Esophagus mucosa (tissue), 1 donor: ENCODE data around the gene FBP1. TPM values are rescaled to one million over a fixed set of nuclear protein-coding genes. Genes with fewer than 3 reads are reported as not detected.
"Not testable (repeated sequence)": the region's sequence is repeated elsewhere in the genome, so short reads cannot be mapped to it uniquely, and the experiment has no call there.

Experiments
- ATAC-seq: fragments of 200-7000 bp; cut with Tn5 transposase; one replicate; pipeline ENCODE4 v1.9.1; 2020
- total RNA-seq: library from RNA; stranded (reverse); gene quantifications from one replicate; pipeline ENCODE4 v1.2.4, GENCODE V29; 2023
- donor health status: DM: yes; HTN: yes; CAD: no.

FBP1 gene
- total RNA-seq, 1 donor from 2014 or later: 1.2 TPM

DNA sequence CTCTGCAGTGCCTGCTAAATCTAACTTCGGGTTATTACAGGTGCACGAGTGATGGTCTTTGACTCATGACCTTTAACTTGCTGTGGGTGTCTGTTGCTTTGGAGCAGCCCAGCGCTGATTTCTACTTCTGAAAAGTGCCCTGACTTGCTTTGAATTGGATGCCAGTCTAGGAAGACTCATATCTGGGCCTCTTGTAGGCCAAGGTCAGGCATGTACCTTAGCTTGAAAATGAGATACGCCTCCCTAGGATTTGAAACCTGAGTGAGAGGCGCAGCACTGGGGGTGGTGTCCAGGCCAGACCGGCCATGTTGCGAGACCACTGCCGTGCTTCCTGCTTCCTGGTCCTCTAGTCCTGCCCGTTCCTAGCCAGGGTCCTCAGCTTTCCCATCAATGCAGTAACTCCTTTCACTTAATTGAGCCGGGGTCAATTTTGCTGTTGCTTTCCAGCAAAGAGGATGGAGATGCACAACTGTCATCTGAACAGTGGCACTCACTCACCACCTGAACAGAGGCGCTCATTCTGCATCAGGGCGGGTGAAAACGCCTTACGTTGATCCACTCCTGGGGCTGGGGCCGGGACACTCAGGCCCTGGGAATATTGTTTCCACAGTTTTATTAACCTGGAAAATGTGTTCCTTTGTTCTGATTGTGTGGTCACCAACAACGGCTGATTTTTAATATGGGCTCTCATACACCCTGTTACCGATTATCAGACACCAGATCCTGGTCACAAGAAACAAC, 70.2 kb downstream of the FBP1 start:
- ATAC-seq: no peak

DNA sequence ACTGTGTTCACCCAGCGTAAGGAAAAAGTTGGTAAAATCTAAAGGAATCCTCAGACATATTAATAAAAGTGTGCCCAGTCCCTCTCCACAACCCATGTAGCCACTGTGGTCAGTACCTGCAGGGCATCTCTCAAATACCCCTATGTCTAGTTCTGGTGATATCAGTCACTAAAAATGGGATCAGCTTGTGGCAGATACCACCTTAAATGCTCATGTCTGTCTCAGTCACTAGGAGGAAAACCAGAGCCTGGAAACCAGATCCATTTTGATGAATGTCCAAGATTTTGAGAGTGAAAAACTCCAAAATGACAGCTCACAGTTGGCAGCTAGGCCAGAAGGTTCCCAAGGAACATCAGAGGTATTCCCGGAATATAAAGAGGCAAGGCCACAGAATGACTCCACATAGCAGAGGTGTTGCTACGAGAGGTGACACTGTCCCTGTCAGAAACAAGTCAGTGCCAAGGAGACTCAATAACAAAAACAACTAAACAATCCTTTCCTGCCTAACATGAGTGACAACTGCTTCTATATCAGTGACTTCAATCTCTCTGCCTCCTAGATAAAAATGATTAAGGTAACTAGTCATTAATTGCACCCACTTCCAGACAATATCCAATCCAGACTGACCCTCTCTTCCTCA, 70.9 kb downstream of the FBP1 start:
- ATAC-seq: no peak

GRCh38 chr9:94567271-94567670, 72.0 kb downstream of the FBP1 start:
- no peak for ATAC-seq

GRCh38 chr9:94566550-94566949, 72.8 kb downstream of the FBP1 start:
- no peak for ATAC-seq

DNA sequence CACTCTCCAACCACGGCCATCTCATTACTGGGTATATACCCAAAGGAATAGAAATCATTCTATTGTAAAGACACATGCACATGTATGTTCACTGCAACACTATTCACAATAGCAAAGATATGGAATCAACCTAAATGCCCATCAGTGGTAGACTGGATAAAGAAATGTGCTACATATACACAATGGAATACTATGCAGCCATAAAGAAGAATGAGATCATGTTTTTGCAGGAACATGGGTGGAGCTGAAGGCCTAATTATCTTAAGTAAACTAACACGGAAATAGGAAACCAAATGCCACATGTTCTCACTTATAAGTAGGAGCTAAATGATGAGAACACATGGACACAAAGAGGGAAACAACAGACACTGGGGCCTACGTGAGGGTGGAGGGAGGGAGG, 75.0 kb downstream of the FBP1 start:
- not testable (repeated sequence) for ATAC-seq

DNA sequence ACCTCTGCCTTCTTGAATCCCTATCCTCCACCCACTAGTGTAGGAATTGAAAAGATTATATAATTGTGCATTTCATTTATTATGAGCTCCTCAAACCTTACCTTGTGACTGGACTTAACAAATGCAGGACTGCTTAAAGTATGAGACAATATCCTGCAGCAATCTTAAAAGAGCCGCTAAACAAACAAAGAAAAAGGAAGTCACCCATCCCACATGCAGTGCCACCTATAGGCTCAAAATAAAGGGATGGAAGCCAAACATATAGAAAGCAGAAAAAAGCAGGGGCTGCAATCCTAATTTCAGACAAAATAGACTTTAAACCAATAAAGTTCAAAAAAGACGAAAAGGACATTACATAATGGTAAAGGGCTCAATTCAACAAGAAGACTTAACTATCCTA, 75.8 kb downstream of the FBP1 start:
- no peak for ATAC-seq

DNA sequence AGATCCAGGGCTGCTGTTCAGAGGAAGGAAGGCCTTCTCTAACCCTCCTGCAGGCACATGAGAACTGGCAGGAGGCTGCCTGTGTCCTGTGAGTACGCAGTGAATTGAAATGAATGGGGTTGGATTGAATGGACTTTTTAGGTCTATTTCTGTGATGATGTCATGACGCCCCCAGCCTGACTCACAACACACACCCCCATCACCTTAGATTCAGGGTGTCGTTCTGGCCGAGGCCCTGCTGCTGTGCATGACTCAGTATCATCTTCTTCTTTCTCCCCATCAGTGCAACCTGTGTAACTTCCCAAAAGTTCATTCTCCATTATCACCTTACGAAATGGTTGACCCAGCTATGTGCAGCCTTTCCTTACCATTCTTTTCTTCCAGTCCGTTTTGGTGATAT, 79.1 kb downstream of the FBP1 start:
- ATAC-seq: no peak

DNA sequence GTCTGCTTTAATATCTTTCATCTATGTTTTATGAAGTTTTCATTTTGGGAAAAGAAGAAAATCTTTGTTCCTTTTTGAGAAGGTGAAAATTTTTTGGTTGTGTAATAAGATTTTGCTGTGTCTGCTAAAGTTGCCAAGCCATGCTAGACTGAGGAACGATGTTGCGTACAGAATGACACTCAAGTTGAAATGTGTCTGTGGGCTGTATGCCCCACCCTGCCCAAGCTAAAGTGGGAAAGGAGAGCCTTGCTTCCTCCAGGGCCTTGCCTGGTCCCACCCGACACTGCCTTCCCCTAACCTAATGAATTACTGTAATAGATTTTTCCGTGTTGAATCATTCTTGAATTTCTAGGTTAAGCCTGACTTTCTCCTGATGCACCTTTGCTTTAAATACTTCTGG, 81.9 kb downstream of the FBP1 start:
- ATAC-seq: no peak

GRCh38 chr9:94554439-94555331, 84.6 kb downstream of the FBP1 start, which contains the start of gene PCAT7:
Gene PCAT7 (plus strand): TSS chr9:94555083.
- peak; percentile 96 for ATAC-seq

DNA sequence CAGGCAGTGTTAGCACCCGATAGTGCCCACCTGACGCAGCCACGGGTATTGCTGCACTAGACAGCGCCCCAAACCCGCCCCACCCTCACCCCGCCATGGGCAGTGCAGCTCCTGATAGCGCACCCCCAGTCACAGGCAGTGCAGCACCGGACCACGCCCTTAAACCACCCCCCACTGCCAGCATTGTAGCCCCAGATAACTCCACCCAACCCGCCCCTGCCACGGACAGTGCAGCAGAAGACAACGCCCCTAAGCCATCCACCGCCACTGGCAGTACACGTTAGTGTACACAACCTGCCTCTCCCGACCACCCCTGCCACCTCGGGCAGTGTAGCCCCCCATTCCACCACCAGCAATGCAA, 85.3 kb downstream of the FBP1 start:
- peak; percentile 20 for ATAC-seq

Other genes starting within 250 kb of the FBP1 start
- not detected for gene PCAT7, start 84.4 kb downstream of the FBP1 start, total RNA-seq
- gene FBP2, start 45.7 kb downstream of the FBP1 start, total RNA-seq: not detected
- gene AOPEP, start 87.2 kb upstream of the FBP1 start, total RNA-seq: 113 TPM